Gastrocnemius medialis (tissue), 4 donors: ENCODE data around the gene TUBB4B. TPM values are rescaled to one million over a fixed set of nuclear protein-coding genes. Genes with fewer than 3 reads are reported as not detected.
A peak's percentile ranks its signal among the peaks of the same experiment; 100 is the strongest.

Experiments
- ATAC-seq, 2 donors: fragments of 150-250 bp; one replicate each; pipeline ENCODE4 v1.9.1; 2016
- DNase-seq, 2 donors: peaks; one replicate each; pipeline ENCODE4 v3.0.0-alpha.2; 2019
- H3K27ac ChIP-seq, 4 donors: fragments of 200-600 bp; sonication (generic); 1 replicate in 1 of 4; 2 replicates in 3 of 4; pipeline ENCODE4 v1.5.1; 2016 to 2018; ENCODE audit warnings: mild to moderate bottlenecking in 2 of 4, moderate library complexity in 1 of 4
- H3K27me3 ChIP-seq, 3 donors: fragments of 200-600 bp; sonication (generic) in 2 of 3; 1 replicate in 1 of 3; 2 replicates in 2 of 3; pipeline versions ENCODE4 v1.5.1 to v1.6.0; 2016 to 2019; ENCODE audit warnings: mild to moderate bottlenecking in 1 of 3, moderate library complexity in 1 of 3
- H3K36me3 ChIP-seq, 2 donors: fragments of 200-600 bp; sonication (generic) in 1 of 2; one replicate each; pipeline ENCODE4 v1.5.1; 2017 to 2018
- H3K4me1 ChIP-seq, 2 donors: fragments of 200-600 bp; sonication (generic) in 1 of 2; one replicate each; pipeline ENCODE4 v1.5.1; 2016 to 2017; ENCODE audit warnings: mild to moderate bottlenecking in 2 of 2
- H3K4me3 ChIP-seq, 4 donors: fragments of 200-600 bp; sonication (generic) in 3 of 4; 1 replicate in 1 of 4; 2 replicates in 3 of 4; pipeline ENCODE4 v1.5.1; 2016 to 2019; ENCODE audit warnings: mild to moderate bottlenecking in 2 of 4
- H3K9me3 ChIP-seq, 3 donors: fragments of 200-600 bp; sonication (generic) in 2 of 3; 1 replicate in 1 of 3; 2 replicates in 2 of 3; pipeline ENCODE4 v1.5.1; 2016 to 2019
- POLR2A ChIP-seq, 2 donors: fragments of 450-650 bp; IDR thresholded peaks; one replicate each; pipeline ENCODE4 v1.6.1; 2017; ENCODE audit warnings: antibody characterized with exemption in 2 of 2, mild to moderate bottlenecking in 2 of 2, moderate library complexity in 2 of 2
- in situ Hi-C, 4 donors: fragments of 200-750 bp; cut with MboI; loops; one replicate each; pipeline versions ENCODE4 v1.15.0 to v1.8.0; 2017; ENCODE audit warnings: low sequenced_read_pairs in 4 of 4
- intact Hi-C: fragments of 100-400 bp; cut with DNase I; formaldehyde crosslinking; loops from one replicate; pipeline ENCODE4 v1.15.1; 2023; ENCODE audit warnings: low total_unique reads
- total RNA-seq, 4 donors: library from RNA; depleted of rRNA; stranded (reverse); fragments of >200 nt; gene quantifications; one replicate each; pipeline versions ENCODE4 v1.1.0 to v1.2.3, GENCODE V29; 2016
- TF ChIP-seq, protein P1 (sequence below), 5 experiments: fragments of 450-650 bp in 3 of 5; fragments of 200-600 bp in 2 of 5; sonication (generic) in 2 of 5; IDR thresholded peaks in 4 of 5; conservative IDR thresholded peaks in 1 of 5; 1 replicate in 4 of 5; 2 replicates in 1 of 5; pipeline ENCODE4 v1.5.1; 2016 to 2019; ENCODE audit warnings: antibody characterized with exemption in 5 of 5, mild to moderate bottlenecking in 3 of 5, moderate library complexity in 3 of 5

TUBB4B gene
- total RNA-seq, 4 donors from 2014 or later = 222 to 495 (median 363) TPM

DNA sequence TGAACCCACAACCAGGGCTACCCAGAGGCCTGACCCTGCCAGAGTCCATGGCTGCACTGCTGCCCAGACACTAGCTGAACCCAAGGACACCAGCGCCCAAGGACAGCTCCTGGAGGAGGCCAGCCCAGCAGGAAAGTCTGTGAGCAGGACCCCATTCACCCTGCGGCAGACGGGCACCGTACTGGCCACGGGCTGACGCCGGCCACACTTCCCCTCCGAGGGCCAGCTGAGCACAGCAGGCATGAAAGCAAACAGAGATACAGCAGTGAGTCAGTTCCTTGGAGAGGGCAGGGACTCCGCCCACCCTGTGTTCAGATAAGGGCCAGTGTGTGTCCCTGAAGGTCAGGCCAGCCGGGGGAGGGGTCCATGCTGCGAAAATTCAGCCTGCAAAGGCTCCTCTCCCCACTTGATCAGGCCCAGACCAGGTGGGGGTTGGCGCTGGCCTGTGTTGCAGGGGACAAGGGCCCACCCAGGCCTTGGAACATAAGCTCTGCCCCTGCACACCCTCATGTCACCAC, 22.3 kb upstream of the TUBB4B start:
- TF ChIP-seq, protein P1, sequence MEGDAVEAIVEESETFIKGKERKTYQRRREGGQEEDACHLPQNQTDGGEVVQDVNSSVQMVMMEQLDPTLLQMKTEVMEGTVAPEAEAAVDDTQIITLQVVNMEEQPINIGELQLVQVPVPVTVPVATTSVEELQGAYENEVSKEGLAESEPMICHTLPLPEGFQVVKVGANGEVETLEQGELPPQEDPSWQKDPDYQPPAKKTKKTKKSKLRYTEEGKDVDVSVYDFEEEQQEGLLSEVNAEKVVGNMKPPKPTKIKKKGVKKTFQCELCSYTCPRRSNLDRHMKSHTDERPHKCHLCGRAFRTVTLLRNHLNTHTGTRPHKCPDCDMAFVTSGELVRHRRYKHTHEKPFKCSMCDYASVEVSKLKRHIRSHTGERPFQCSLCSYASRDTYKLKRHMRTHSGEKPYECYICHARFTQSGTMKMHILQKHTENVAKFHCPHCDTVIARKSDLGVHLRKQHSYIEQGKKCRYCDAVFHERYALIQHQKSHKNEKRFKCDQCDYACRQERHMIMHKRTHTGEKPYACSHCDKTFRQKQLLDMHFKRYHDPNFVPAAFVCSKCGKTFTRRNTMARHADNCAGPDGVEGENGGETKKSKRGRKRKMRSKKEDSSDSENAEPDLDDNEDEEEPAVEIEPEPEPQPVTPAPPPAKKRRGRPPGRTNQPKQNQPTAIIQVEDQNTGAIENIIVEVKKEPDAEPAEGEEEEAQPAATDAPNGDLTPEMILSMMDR (IDR thresholded peaks at IDR 0.05 in 4 of 5, conservative IDR thresholded peaks at IDR 0.05 in 1 of 5) = no peak
- TF ChIP-seq POLR2A (IDR thresholded peaks at IDR 0.05) = no peak
- Histone ChIP-seq H3K9me3 (no peaks in the 10 kb centered on the region), H3K4me3 (no peak overlapping the region), H3K4me1 (peaks cover 10 to 26% of the 10 kb centered on the region in 2 donors), H3K27ac (no peak overlapping the region), H3K27me3 (no peaks in the 10 kb centered on the region), H3K36me3 (no peaks in the 10 kb centered on the region)
- intact Hi-C loops (no loop called here), in situ Hi-C loops (loop anchor here in 1 of 4 donors (10.0 kb wide), 1 partner anchor 94 kb away; no protein-coding TSS in a partner anchor)
- ATAC-seq (no peak), DNase-seq (no peak)

DNA sequence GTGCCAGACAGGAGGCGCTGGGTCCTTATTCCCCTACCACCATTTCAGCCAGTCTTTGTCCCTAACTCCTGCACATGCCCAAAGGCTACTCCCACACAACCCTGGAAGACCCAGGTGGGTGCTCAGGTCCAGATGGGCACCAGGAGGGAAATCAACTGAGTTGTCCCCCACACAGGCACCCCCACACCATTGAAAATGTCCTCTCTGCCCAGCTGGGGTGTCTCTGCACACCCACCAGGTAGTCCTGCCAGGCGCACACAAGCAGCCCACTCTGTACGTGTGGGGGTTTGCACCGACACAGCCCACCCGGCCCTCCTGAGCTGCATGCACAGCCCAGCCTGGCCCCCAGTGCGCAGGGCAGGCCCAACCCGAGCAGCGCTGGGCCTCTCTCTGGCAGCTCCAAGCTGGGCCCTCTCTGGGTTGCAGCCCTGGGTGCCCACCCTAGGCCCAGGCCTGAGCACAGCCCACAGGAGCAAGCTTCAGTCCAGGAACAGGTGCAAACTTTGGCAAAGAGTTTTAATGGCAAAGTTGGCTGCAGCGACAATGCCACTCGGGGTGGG, 21.2 kb upstream of the TUBB4B start:
- no peak for TF ChIP-seq POLR2A (IDR thresholded peaks at IDR 0.05)
- TF ChIP-seq, protein P1 (IDR thresholded peaks at IDR 0.05 in 4 of 5, conservative IDR thresholded peaks at IDR 0.05 in 1 of 5) = no peak
- H3K4me1 ChIP-seq = peaks cover 17 to 32% of the 10 kb centered on the region in 2 donors
- DNase-seq (no peak), ATAC-seq (no peak)
- no peaks in the 10 kb centered on the region for H3K9me3 ChIP-seq
- H3K36me3 ChIP-seq = no peaks in the 10 kb centered on the region
- H3K4me3 ChIP-seq = no peak overlapping the region
- no peaks in the 10 kb centered on the region for H3K27me3 ChIP-seq
- intact Hi-C loops = loop anchor here (5.0 kb wide), 1 partner anchor 47 kb away; no protein-coding TSS in a partner anchor
- in situ Hi-C loops = loop anchor here in 2 of 4 donors (10.0 kb wide), 1 partner anchor 95 kb away; no protein-coding TSS in a partner anchor
- no peak overlapping the region for H3K27ac ChIP-seq

DNA sequence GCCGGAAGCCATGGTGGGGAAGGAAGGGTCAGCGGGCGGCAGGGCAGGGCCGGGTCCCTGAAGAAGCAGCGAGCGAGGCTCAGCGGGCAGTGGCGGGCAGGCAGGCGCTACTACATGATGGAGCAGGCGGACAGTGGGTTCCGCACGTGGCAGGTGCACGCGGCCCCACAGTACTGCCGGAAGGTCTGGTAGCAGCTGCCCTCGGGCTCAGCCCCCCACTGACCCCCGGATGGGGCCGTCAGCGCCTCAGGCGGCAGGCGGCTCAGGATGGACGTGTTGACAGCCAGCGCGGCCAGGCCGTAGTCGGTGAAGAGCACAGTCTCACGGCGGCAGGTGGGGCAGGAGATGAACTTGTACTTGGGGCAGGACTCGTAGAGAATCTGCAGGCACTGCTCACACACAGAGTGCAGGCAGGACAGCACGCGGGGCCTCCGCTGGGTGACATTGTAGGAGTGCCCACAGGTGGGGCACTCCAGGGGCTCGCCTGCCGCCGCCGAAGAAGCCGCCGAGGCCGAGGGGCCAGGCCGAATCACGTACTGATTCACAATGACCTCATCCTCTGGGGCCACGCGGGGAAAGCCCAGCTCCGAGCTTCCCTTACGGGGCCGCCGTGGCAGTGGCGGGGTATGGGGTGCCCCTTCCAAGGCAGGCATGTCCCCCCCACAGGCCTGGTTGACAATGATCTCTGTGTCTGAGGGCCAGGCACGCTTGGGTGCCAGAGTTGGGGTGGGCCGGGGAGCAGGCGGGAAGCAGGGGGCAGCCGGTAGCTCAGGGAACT, 20.6 kb upstream of the TUBB4B start:
- Histone ChIP-seq H3K9me3 (no peaks in the 10 kb centered on the region), H3K27ac (no peak overlapping the region), H3K36me3 (no peaks in the 10 kb centered on the region), H3K4me3 (no peak overlapping the region), H3K4me1 (peaks cover 17 to 32% of the 10 kb centered on the region in 2 donors), H3K27me3 (no peaks in the 10 kb centered on the region)
- intact Hi-C loops = loop anchor here (5.0 kb wide), 1 partner anchor 47 kb away; no protein-coding TSS in a partner anchor
- DNase-seq (no peak), ATAC-seq (no peak)
- no peak for TF ChIP-seq POLR2A (IDR thresholded peaks at IDR 0.05)
- TF ChIP-seq, protein P1 (IDR thresholded peaks at IDR 0.05 in 4 of 5, conservative IDR thresholded peaks at IDR 0.05 in 1 of 5) = no peak
- in situ Hi-C loops = loop anchor here in 1 of 4 donors (10.0 kb wide), 1 partner anchor 96 kb away; no protein-coding TSS in a partner anchor

DNA sequence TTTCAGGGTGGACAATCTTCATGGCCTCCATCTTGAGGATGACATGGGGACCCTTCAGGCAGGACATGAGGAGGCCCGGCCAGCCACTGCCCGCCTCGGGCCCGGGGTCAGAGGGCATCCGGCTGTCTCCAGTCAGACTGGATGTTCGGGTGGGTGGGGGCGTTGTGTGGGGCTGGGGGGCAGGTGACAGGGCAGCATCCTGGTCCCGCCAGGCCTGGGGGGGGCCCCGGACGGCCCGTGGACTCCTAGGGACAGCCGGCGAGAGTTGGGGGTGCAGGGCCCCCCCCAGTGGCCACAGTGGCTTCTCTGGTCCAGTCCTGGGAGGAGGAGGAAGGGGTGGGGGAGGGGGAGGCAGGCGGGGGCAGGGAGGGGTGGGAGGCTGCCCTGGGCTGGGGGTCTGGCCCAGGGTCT, 20.0 kb upstream of the TUBB4B start:
- ATAC-seq (no peak), DNase-seq (no peak)
- H3K9me3 ChIP-seq = no peaks in the 10 kb centered on the region
- in situ Hi-C loops (loop anchor here in 1 of 4 donors (10.0 kb wide), 1 partner anchor 96 kb away; no protein-coding TSS in a partner anchor), intact Hi-C loops (loop anchor here (5.0 kb wide), 1 partner anchor 46 kb away; no protein-coding TSS in a partner anchor)
- H3K36me3 ChIP-seq = no peaks in the 10 kb centered on the region
- peak overlapping the region in 2 of 4 donors; percentile 49 to 50 for H3K4me3 ChIP-seq
- H3K27me3 ChIP-seq = no peaks in the 10 kb centered on the region
- no peak for TF ChIP-seq POLR2A (IDR thresholded peaks at IDR 0.05)
- TF ChIP-seq, protein P1 (IDR thresholded peaks at IDR 0.05 in 4 of 5, conservative IDR thresholded peaks at IDR 0.05 in 1 of 5) = no peak
- no peak overlapping the region for H3K27ac ChIP-seq
- H3K4me1 ChIP-seq = peaks cover 17 to 32% of the 10 kb centered on the region in 2 donors
